CD4-positive, alpha-beta T cell (primary cell): ENCODE results near the gene MREG. TPM values are rescaled to one million over a fixed set of nuclear protein-coding genes. Genes with fewer than 3 reads are reported as not detected.
A peak's percentile ranks its signal among the peaks of the same experiment; 100 is the strongest.
"Not testable (repeated sequence)": the region's sequence is repeated elsewhere in the genome, so short reads cannot be mapped to it uniquely, and the experiment has no call there.

Experiments
- ATAC-seq: fragments of 200-7000 bp; cut with Tn5 transposase; one replicate; pipeline ENCODE4 v1.10.0; 2022; ENCODE audit warnings: mild to moderate bottlenecking; ENCODE audit not compliant: poor library complexity
- CTCF ChIA-PET: fragments of 350-600 bp; sonication (Branson Sonifier 250); formaldehyde crosslinking; loops from one replicate; lab custom pipeline; 2021; ENCODE audit warnings: antibody characterized with exemption, inconsistent platforms; lab: Charles Lee
- POLR2A ChIA-PET: fragments of 350-600 bp; sonication (Branson Sonifier 250); formaldehyde crosslinking; loops from one replicate; lab custom pipeline; 2021; ENCODE audit warnings: antibody characterized with exemption, inconsistent platforms; lab: Charles Lee
- DNase-seq, 14 experiments: peaks; one replicate each; pipeline ENCODE4 v3.0.0-alpha.2; 2013 to 2020; ENCODE audit warnings: mixed read lengths in 2 of 14
- H3K27ac ChIP-seq, 2 donors: one replicate each; pipeline versions ENCODE4 v1.5.1 to v1.7.0; 2013; ENCODE audit warnings: low read length in 2 of 2, low read depth in 1 of 2, mild to moderate bottlenecking in 1 of 2
- H3K27me3 ChIP-seq, 2 experiments: 1 replicate in 1 of 2; 2 replicates in 1 of 2; pipeline versions ENCODE4 v1.6.1 to v1.7.0; 2013; ENCODE audit warnings: low read length in 2 of 2, control low read depth in 1 of 2, mild to moderate bottlenecking in 1 of 2, moderate library complexity in 1 of 2; ENCODE audit not compliant: insufficient read depth in 2 of 2, control insufficient read depth in 1 of 2
- H3K36me3 ChIP-seq: one replicate; pipeline ENCODE4 v1.6.1; 2013; ENCODE audit warnings: low read length, control low read depth; ENCODE audit not compliant: insufficient read depth
- H3K4me1 ChIP-seq: one replicate; pipeline ENCODE4 v1.6.1; 2013; ENCODE audit warnings: low read length, control low read depth; ENCODE audit not compliant: insufficient read depth
- H3K4me3 ChIP-seq: one replicate; pipeline ENCODE4 v1.5.1; 2013; ENCODE audit warnings: mild to moderate bottlenecking, low read length, moderate library complexity
- H3K9me3 ChIP-seq, 2 experiments: 1 replicate in 1 of 2; 2 replicates in 1 of 2; pipeline versions ENCODE4 v1.6.1 to v1.7.0; 2013; ENCODE audit warnings: low read length in 2 of 2, mild to moderate bottlenecking in 2 of 2, control low read depth in 1 of 2, moderate library complexity in 1 of 2; ENCODE audit not compliant: control insufficient read depth in 1 of 2, insufficient read depth in 1 of 2
- H3K27ac Mint-ChIP-seq: one replicate; pipeline ENCODE4 v1.8.0; 2020; ENCODE audit warnings: mixed read lengths
- H3K27me3 Mint-ChIP-seq: one replicate; pipeline ENCODE4 v1.8.0; 2021; ENCODE audit warnings: mixed read lengths
- H3K36me3 Mint-ChIP-seq: one replicate; pipeline ENCODE4 v1.8.0; 2021; ENCODE audit warnings: low read depth, mixed read lengths
- H3K4me1 Mint-ChIP-seq: one replicate; pipeline ENCODE4 v1.8.0; 2021; ENCODE audit warnings: low read depth, mixed read lengths
- H3K4me3 Mint-ChIP-seq: one replicate; pipeline ENCODE4 v1.8.0; 2020; ENCODE audit warnings: mild to moderate bottlenecking, mixed read lengths
- H3K9me3 Mint-ChIP-seq: one replicate; pipeline ENCODE4 v1.8.0; 2020; ENCODE audit warnings: mixed read lengths
- intact Hi-C, 2 experiments: fragments of 100-400 bp; cut with DNase I in 1 of 2; cut with micrococcal nuclease in 1 of 2; formaldehyde crosslinking; loops; one replicate each; pipeline versions ENCODE4 v1.15.1 to v1.9.0; 2023 to 2025; cut with DNase I, micrococcal nuclease
- total RNA-seq, 174 experiments: library from RNA in 2 of 174; stranded (reverse) in 2 of 174; gene quantifications; one replicate each; pipeline ENCODE4 v1.2.3 and lab custom pipeline; 2021 to 2026
- TF ChIP-seq, protein P1 (sequence below): fragments of 200-600 bp; IDR thresholded peaks from one replicate; pipeline ENCODE4 v1.8.0; 2022; ENCODE audit warnings: antibody characterized with exemption, mild to moderate bottlenecking

Gene MREG
- total RNA-seq, 2 experiments from 2014 or later: 1.8 to 2.8 TPM

DNA sequence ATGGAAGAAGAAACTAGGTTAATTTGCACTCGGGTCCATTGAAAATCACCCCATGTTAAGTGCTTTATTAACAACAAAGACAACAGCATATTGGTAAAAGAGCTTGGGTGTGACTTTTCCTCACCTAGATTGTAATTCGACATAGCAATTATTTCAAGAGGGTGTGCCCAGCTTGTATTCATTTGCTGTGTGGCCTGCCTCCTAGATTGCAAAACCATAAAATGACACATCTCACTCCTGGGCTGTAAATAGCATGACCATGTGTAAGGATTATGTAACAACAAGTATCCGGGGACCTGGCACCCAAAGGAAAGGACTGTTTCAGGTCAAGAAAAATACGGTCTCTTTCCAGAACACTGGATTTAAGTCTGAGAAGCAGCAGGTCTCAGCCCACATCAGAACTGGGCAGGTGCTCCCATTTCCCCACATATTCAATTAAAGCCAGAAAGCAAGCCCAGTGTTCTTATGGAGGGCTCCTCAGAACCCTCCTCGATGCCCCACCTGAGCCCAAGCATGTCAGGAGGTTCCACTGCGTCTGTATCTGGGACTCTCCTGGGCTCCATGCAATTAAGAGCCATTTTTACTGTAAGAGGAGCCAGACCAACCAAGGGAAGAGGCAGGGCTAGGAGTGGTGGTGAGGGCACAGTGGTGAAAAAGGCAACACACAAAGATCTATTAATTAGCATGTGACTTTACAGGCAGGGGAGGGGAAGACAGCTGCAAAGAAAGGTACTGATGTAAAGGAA is 39.2 kb downstream of the MREG start:
- H3K9me3 Mint-ChIP-seq: peaks cover 3% of the 10 kb centered on the region
- H3K9me3 ChIP-seq: no peaks in the 10 kb centered on the region
- H3K27ac ChIP-seq: no peak overlapping the region
- POLR2A ChIA-PET: no interaction called here
- no peak overlapping the region for H3K27ac Mint-ChIP-seq
- no peak for ATAC-seq
- H3K27me3 Mint-ChIP-seq: no peaks in the 10 kb centered on the region
- no peaks in the 10 kb centered on the region for H3K4me1 ChIP-seq
- H3K27me3 ChIP-seq: no peaks in the 10 kb centered on the region
- peak in 1 of 14 experiments; percentile 22 for DNase-seq
- no peak overlapping the region for H3K4me3 ChIP-seq
- H3K4me1 Mint-ChIP-seq: no peaks in the 10 kb centered on the region
- intact Hi-C loops: no loop called here
- peaks cover 42% of the 10 kb centered on the region for H3K36me3 Mint-ChIP-seq
- H3K4me3 Mint-ChIP-seq: no peak overlapping the region
- TF ChIP-seq, protein P1, sequence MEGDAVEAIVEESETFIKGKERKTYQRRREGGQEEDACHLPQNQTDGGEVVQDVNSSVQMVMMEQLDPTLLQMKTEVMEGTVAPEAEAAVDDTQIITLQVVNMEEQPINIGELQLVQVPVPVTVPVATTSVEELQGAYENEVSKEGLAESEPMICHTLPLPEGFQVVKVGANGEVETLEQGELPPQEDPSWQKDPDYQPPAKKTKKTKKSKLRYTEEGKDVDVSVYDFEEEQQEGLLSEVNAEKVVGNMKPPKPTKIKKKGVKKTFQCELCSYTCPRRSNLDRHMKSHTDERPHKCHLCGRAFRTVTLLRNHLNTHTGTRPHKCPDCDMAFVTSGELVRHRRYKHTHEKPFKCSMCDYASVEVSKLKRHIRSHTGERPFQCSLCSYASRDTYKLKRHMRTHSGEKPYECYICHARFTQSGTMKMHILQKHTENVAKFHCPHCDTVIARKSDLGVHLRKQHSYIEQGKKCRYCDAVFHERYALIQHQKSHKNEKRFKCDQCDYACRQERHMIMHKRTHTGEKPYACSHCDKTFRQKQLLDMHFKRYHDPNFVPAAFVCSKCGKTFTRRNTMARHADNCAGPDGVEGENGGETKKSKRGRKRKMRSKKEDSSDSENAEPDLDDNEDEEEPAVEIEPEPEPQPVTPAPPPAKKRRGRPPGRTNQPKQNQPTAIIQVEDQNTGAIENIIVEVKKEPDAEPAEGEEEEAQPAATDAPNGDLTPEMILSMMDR: no peak
- no peaks in the 10 kb centered on the region for H3K36me3 ChIP-seq
- CTCF ChIA-PET: no interaction called here

DNA sequence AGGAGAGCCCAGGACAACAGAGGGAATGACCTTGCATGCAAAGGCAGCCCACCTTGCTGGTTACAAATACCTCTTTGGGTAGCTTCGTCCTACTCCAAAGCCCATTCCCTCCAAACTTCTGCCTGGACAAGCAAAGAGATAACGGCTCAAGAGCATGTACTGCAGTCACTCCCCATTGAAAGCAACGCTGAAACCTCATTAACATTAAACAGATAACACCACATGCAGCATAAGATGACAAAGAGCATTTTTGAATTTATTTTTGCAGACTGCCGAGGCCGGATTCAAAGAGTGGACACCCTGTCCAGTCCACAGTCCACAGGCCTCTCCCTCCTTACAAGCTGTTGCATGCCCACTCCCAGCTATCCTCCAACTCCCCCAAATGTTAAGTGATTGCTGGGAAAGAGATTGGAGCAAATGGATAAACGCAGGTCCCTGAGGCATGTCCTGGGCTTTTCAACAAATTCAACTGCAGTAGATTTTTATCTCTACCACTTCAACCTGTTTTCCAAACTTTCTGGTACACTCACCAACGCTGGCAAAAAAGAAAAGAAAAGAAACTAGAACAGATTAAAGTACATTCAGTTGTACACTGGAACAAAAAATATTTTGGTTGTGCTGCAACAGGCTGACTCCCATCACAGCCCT is 40.1 kb downstream of the MREG start:
- Mint-ChIP-seq H3K4me1 (no peaks in the 10 kb centered on the region), H3K36me3 (peaks cover 38% of the 10 kb centered on the region), H3K27me3 (no peaks in the 10 kb centered on the region), H3K4me3 (no peak overlapping the region), H3K9me3 (peaks cover 3% of the 10 kb centered on the region), H3K27ac (no peak overlapping the region)
- no peak for DNase-seq
- H3K27me3 ChIP-seq: no peaks in the 10 kb centered on the region
- ATAC-seq: no peak
- intact Hi-C loops: no loop called here
- no peaks in the 10 kb centered on the region for H3K4me1 ChIP-seq
- TF ChIP-seq, protein P1: no peak
- CTCF ChIA-PET: no interaction called here
- H3K9me3 ChIP-seq: no peaks in the 10 kb centered on the region
- H3K36me3 ChIP-seq: no peaks in the 10 kb centered on the region
- H3K4me3 ChIP-seq: no peak overlapping the region
- POLR2A ChIA-PET: no interaction called here
- no peak overlapping the region for H3K27ac ChIP-seq

DNA sequence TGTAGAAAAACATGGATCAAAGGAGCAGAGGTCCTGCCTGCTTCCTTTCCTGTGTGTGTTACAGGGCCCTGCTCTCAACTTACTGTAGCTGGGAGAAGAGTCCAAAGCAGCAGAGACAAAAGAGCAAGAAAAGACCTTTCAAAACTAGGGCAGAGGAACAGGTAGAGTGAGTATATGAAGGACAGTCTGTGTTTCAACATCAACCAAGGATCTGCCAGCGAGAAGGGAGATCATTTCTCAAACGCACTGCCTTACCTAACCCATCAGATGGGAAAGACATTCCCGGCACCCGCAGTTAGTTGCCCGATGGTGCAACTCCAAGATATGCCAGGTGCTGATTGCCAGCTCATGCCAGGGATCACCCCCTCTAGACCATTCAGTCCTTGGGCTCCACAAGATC is 41.7 kb downstream of the MREG start:
- Mint-ChIP-seq H3K27ac (no peak overlapping the region), H3K4me3 (no peak overlapping the region), H3K27me3 (no peaks in the 10 kb centered on the region), H3K9me3 (peaks cover 3% of the 10 kb centered on the region), H3K4me1 (no peaks in the 10 kb centered on the region), H3K36me3 (peaks cover 34% of the 10 kb centered on the region)
- H3K9me3 ChIP-seq: no peaks in the 10 kb centered on the region
- TF ChIP-seq, protein P1: no peak
- DNase-seq (no peak), ATAC-seq (no peak)
- no peaks in the 10 kb centered on the region for H3K27me3 ChIP-seq
- H3K4me1 ChIP-seq: no peaks in the 10 kb centered on the region
- intact Hi-C loops: no loop called here
- H3K36me3 ChIP-seq: no peaks in the 10 kb centered on the region
- H3K4me3 ChIP-seq: no peak overlapping the region
- POLR2A ChIA-PET: no interaction called here
- CTCF ChIA-PET: no interaction called here
- no peak overlapping the region for H3K27ac ChIP-seq

DNA sequence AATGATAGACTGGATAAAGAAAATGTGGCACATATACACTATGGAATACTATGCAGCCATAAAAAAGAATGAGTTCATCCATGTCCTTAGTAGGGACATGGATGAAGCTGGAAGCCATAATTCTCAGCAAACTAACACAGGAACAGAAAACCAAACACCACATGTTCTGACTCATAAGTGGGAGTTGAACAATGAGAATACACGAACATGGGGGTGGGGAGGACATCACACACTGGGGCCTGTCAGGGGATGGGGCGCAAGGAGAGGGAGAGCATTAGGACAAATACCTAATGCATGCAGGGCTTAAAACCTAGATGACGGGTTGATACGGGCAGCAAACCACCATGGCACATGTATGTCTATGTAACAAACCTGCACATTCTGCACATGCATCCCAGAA is 42.5 kb downstream of the MREG start:
- intact Hi-C loops, CTCF ChIA-PET, H3K4me1 Mint-ChIP-seq: not testable (repeated sequence)

More for the DNA sequence above, 42.5 kb downstream of the MREG start:
- H3K27ac Mint-ChIP-seq, H3K27me3 Mint-ChIP-seq, ATAC-seq, H3K36me3 ChIP-seq, DNase-seq, H3K9me3 ChIP-seq, H3K4me3 ChIP-seq, H3K27me3 ChIP-seq, H3K9me3 Mint-ChIP-seq, H3K4me3 Mint-ChIP-seq, H3K27ac ChIP-seq, H3K4me1 ChIP-seq, POLR2A ChIA-PET: not testable (repeated sequence)
- peaks cover 30% of the 10 kb centered on the region for H3K36me3 Mint-ChIP-seq
